Measurements from ENCODE around the gene PAX7. TPM values are rescaled to one million over a fixed set of nuclear protein-coding genes. Genes with fewer than 3 reads are reported as not detected.
"Not testable (repeated sequence)": the region's sequence is repeated elsewhere in the genome, so short reads cannot be mapped to it uniquely, and the experiment has no call there.

The PAX7 gene
- polyA plus RNA-seq, 1 donor: not detected

DNA sequence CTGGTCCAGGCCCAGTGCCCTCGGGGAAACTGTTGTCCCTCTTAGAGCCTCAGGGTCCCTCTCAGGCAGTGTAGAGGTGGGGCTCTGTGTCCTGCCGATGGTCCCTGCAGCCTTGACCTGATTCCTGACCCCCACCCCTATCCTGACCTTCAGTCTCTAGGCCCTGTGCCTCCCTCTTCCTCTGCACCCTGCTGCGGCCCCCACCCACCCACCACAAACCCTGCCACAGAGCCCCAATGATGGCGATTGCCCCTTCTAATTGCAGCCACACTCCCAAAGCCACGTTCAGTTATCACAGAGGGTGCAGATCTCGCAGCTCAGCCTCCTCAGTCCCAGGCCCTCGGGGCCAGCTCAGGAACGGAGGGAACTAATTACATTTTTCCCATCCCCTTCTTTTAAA is 99.7 kb downstream of the PAX7 start:
- DNase-seq: no peak

GRCh38 chr1:18731148-18731547 is 100.5 kb downstream of the PAX7 start:
- DNase-seq: no peak

- no peak for DNase-seq
Observed at GRCh38 chr1:18731591-18732235, 101.1 kb downstream of the PAX7 start.

- DNase-seq: no peak
Observed at GRCh38 chr1:18732686-18733085, 102.0 kb downstream of the PAX7 start.

GRCh38 chr1:18734001-18734400 is 103.4 kb downstream of the PAX7 start:
- DNase-seq: no peak

- no peak for DNase-seq
Observed at GRCh38 chr1:18734461-18735223, 104.0 kb downstream of the PAX7 start.

- DNase-seq: no peak
Observed at GRCh38 chr1:18735224-18735997, 104.8 kb downstream of the PAX7 start.

DNA sequence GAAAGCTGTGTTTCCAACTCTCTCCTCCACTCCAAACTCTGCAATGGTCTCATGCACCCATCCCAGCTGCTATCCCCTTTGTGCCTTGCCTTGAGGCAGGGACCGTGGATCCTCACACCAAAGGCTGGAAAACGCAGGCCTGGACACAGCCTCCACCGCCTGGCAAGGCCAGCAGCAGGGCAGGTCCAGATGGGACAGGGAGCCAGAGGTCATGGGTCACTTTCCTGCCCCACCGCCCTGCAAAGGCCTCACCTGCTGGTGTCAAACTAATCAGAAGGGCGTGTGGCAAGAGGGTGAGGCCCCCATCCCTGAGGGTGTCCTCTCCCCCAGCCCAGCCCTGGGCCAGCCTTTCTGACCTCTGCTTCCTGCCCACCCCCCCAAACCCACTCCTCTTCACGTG is 106.3 kb downstream of the PAX7 start:
- DNase-seq: no peak

DNA sequence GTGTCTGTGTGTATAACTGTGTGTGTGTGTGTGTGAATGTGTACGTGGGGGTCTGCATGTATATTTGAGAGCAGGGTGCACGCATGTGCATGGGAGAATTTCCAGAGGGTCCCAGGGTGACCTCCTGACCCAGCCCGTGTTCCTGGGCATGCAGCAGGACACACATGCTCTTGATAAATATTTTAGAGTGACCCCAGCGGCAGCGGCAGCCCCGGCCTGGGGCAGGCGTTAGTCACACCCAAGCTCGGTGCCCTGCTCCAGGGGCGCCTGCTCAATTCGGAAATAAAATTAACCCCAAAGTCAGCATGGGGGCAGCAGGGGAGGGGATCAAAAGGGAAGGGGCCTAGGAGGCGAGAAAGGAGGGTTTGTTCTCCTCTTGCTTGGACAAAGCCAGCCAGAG is 107.5 kb downstream of the PAX7 start:
- DNase-seq: no peak

DNA sequence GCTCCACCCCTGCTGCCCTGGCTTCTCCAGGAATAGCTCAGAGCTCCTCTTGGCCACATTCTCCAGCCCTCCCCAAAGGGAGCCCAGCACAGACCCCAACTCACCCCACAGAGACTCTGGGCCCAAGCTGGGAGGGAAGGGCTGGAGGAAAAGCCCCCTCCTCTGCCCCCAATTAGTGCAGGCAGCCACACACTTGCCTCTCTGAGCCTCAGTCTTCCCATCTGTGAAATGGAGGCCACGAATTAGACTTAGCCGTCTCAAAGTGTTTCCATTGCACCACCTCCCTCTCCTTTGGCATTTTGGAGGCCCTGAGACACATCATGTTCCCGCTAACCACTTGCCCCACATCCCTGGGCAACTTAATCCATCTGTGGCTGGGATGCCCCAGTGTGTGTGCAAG is 108.0 kb downstream of the PAX7 start:
- no peak for DNase-seq

DNA sequence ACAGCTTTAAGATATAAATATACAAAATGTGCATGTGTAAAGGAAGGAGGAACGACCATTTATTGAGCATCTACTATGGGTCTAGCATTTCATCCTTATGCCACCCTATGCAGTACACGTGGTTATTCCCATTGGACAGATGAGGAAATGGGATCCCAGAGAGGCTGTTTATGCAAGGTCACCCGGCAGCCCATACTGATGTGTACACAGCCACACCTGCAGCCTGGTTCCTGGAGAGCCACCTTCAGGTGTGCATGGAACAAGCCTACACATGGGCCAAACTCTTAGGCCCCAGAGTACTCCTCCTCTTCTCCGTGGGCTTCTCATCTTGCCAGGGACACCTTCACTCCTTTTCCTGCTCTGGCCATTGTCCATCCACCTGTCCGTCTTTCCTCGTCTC is 108.8 kb downstream of the PAX7 start:
- DNase-seq: no peak

- no peak for DNase-seq
Observed at GRCh38 chr1:18739897-18740296, 109.3 kb downstream of the PAX7 start.

DNA sequence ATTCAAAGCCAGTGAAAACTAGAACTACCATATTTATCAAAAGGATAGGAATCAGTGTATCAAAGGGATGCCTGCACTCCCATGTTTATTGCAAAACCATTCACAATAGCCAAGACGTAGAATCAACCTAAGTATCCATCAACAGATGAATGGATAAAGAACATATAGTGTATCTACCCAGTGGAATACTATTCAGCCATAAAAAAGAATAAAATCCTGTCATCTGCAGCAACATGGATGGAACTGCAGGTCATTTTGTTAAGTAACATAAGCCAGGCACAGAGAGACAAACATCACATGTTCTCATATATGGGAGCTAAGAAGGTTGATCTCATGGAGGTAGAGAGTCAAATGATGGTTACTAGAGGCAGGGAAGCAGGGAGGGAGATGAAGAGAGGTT is 110.0 kb downstream of the PAX7 start:
- no peak for DNase-seq

GRCh38 chr1:18743233-18743632 is 112.6 kb downstream of the PAX7 start:
- DNase-seq: no peak

GRCh38 chr1:18744381-18744780 is 113.7 kb downstream of the PAX7 start:
- not testable (repeated sequence) for DNase-seq

DNA sequence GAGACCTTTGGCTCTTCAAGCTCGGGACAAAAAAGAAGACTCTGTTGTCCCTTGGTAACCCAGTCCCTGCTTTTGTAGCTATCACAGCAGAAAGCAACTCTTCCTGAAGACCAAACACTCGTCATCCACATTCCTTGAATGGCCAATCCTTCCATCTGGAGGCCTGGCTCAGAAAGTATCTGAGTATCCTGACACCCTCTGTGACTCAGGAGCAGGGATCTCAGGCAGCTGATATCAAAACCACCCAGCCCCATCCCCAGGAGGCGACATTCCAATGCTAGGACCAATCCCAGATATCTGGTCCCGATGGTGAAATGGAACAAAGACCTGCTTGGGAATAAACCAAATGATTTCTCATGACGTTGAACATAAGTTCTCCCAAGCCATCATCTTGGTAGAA is 116.3 kb downstream of the PAX7 start:
- no peak for DNase-seq

GRCh38 chr1:18747671-18748070 is 117.0 kb downstream of the PAX7 start:
- DNase-seq: no peak

DNA sequence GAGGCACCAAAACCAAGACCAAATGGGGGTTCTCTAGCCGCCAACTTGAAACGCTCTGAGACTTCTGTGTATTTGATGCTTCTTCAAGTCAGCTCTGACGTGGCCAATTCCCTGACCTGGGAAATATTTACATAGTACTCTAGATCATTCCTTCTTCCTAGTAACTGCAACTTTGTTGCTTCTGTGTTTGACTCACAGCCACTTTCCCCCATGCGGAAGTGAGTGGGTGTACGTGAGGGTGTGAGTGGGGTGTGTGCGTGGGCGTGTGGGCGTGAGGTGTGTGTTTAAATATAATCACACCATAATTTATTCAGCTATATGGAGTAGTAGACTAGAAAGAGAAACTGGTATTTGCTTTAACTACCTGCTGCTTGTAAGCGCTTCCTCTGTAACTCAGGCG is 117.8 kb downstream of the PAX7 start:
- no peak for DNase-seq

DNA sequence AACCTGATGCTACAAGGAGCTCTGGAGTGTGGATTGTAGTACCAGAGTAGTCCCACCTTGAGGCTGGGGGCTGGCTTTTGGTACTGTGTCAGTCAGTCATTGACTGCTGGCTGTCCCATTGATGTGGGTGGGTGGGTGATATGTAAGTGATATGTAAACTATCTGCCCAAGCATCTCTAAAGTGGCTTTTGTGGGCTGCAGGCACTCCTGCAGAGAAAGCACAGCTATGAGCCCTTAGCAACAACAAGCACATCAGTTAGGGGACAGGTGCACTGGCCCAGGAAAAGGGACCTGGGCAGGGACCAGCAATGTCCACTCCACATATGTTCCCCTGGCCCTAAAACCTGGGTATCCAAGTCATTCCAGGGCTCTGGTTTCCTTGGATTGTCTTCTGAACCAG is 118.9 kb downstream of the PAX7 start:
- DNase-seq: no peak

DNA sequence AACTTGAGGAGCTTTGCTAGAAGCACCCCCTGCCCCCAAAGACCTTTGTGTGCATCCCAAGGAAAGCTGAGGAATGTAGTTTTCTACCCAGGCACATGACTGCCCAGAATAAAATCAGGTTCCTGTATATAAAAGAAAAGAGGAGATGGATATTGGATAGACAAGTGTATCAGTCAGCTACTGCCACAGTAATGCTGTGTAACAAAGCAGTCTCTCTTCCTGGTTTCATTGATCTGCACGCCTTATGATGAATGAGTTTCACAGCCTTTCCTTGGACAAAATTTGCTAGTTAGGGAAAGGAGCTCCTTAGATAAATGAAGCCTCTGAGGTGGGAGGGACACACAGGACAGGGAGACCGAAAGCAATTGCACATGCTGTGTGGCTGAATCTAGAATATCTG is 120.0 kb downstream of the PAX7 start:
- no peak for DNase-seq

GRCh38 chr1:18751425-18751824 is 120.8 kb downstream of the PAX7 start:
- DNase-seq: no peak

GRCh38 chr1:18752409-18752808 is 121.8 kb downstream of the PAX7 start:
- no peak for DNase-seq

DNA sequence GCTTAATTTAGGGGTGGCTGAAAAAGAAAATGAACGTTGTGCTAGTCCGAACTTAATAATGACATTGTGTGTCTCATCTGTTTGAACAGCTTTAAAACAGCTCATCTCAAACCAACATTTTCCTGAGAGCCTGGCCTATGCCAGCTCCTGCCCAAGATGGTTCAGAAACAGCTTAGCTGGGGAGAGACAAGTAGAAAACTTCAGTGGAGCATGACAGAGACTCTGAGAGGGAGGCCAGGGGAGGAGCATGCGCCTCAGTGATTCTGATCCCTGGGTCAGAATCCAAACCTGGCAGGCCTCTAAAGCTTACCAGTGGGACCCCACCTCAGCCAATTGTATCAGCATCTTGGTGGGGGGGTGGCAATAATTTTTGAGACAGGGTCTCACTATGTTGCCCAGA is 129.5 kb downstream of the PAX7 start:
- no peak for DNase-seq

Data from left kidney (tissue), 2 donors.